KBM-7 (cell line): ENCODE measurements around the gene MATCAP1.

Experiments used
- DNase-seq: peaks from one replicate; pipeline ENCODE4 v3.0.0-alpha.2; 2015
- in situ Hi-C: fragments of 300-500 bp; cut with MboI; formaldehyde crosslinking; loops from 2 replicates; pipeline ENCODE4 v1.14.3; 2020; ENCODE audit warnings: low sequenced_read_pairs, low pct_unique_long_range_greater_than_20kb, mixed read lengths

MATCAP1 gene

GRCh38 chr16:67183627-67184452 is at the start of gene MATCAP1:
MATCAP1 (minus strand) TSS chr16:67183963; CDS start chr16:67180610, 3,353 bp downstream.
- peak; percentile 98 for DNase-seq
- in situ Hi-C loops = no loop called here

GRCh38 chr16:67230809-67231660 is 47.3 kb upstream of the MATCAP1 start:
- in situ Hi-C loops = no loop called here
- DNase-seq = no peak

GRCh38 chr16:67229906-67230808 is 46.4 kb upstream of the MATCAP1 start:
- no peak for DNase-seq
- in situ Hi-C loops = no loop called here

GRCh38 chr16:67228905-67229304 is 45.1 kb upstream of the MATCAP1 start:
- in situ Hi-C loops = no loop called here
- no peak for DNase-seq

GRCh38 chr16:67228034-67228785 is 44.4 kb upstream of the MATCAP1 start:
- no peak for DNase-seq
- in situ Hi-C loops = no loop called here

- in situ Hi-C loops = no loop called here
- DNase-seq = no peak
Observed at GRCh38 chr16:67227567-67227921, 43.8 kb upstream of the MATCAP1 start.

GRCh38 chr16:67226804-67227566 is 43.2 kb upstream of the MATCAP1 start, which contains the start of gene TMEM208:
TMEM208 (plus strand) TSS chr16:67227130; CDS start chr16:67227219, 89 bp downstream.
- peak; percentile 99 for DNase-seq
- in situ Hi-C loops = no loop called here

GRCh38 chr16:67226295-67226803 is 42.6 kb upstream of the MATCAP1 start:
- no peak for DNase-seq
- in situ Hi-C loops = no loop called here

- in situ Hi-C loops = no loop called here
- no peak for DNase-seq
Observed at GRCh38 chr16:67223992-67224391, 40.2 kb upstream of the MATCAP1 start.

- peak; percentile 69 for DNase-seq
- in situ Hi-C loops = no loop called here
Observed at GRCh38 chr16:67216612-67217490, 33.1 kb upstream of the MATCAP1 start.

GRCh38 chr16:67215706-67216105 is 31.9 kb upstream of the MATCAP1 start:
- in situ Hi-C loops = no loop called here
- DNase-seq = no peak

GRCh38 chr16:67213197-67214019 is 29.6 kb upstream of the MATCAP1 start:
- in situ Hi-C loops = no loop called here
- DNase-seq = no peak

GRCh38 chr16:67212766-67213165 is 29.0 kb upstream of the MATCAP1 start:
- no peak for DNase-seq
- in situ Hi-C loops = no loop called here

- DNase-seq = no peak
- in situ Hi-C loops = no loop called here
Observed at GRCh38 chr16:67211674-67212073, 27.9 kb upstream of the MATCAP1 start.

- no peak for DNase-seq
- in situ Hi-C loops = no loop called here
Observed at GRCh38 chr16:67210069-67210937, 26.5 kb upstream of the MATCAP1 start.
